LoVo (cell line): ENCODE results near the gene FASLG.
"Not testable (repeated sequence)": the region's sequence is repeated elsewhere in the genome, so short reads cannot be mapped to it uniquely, and the experiment has no call there.

Experiments
- DNase-seq: peaks from one replicate; pipeline ENCODE4 v3.0.0-alpha.2; 2016; ENCODE audit warnings: low spot score

FASLG gene

GRCh38 chr1:172682812-172683211 is 23.9 kb downstream of the FASLG start:
- no peak for DNase-seq

GRCh38 chr1:172686143-172686542 is 27.2 kb downstream of the FASLG start:
- no peak for DNase-seq

GRCh38 chr1:172688428-172689085 is 29.7 kb downstream of the FASLG start:
- DNase-seq, result not testable (repeated sequence)

GRCh38 chr1:172690925-172691324 is 32.0 kb downstream of the FASLG start:
- DNase-seq, result not testable (repeated sequence)

- no peak for DNase-seq
Observed at GRCh38 chr1:172697534-172698002, 38.7 kb downstream of the FASLG start.

- no peak for DNase-seq
Observed at GRCh38 chr1:172698224-172698623, 39.3 kb downstream of the FASLG start.

- DNase-seq, result no peak
Observed at GRCh38 chr1:172699111-172699510, 40.2 kb downstream of the FASLG start.

GRCh38 chr1:172699695-172700227 is 40.9 kb downstream of the FASLG start:
- DNase-seq, result no peak

GRCh38 chr1:172700556-172700955 is 41.7 kb downstream of the FASLG start:
- DNase-seq, result no peak

GRCh38 chr1:172704001-172704400 is 45.1 kb downstream of the FASLG start:
- DNase-seq, result no peak

GRCh38 chr1:172704420-172705210 is 45.7 kb downstream of the FASLG start:
- DNase-seq, result no peak

GRCh38 chr1:172708452-172708851 is 49.5 kb downstream of the FASLG start:
- DNase-seq, result no peak

- DNase-seq, result no peak
Observed at GRCh38 chr1:172711558-172711957, 52.7 kb downstream of the FASLG start.

GRCh38 chr1:172713466-172713865 is 54.6 kb downstream of the FASLG start:
- DNase-seq, result no peak
